Urothelium cell line (cell line): ENCODE measurements around the gene ZNF22.

Experiments
- DNase-seq: peaks from one replicate; pipeline ENCODE4 v3.0.0; 2011; ENCODE audit warnings: low spot score, mixed read lengths
- FAIRE-seq: peaks from 2 replicates; lab custom pipeline; 2011; peaks lifted over from hg19 to GRCh38; lab: Jason Lieb, UNC

The ZNF22 gene

DNA sequence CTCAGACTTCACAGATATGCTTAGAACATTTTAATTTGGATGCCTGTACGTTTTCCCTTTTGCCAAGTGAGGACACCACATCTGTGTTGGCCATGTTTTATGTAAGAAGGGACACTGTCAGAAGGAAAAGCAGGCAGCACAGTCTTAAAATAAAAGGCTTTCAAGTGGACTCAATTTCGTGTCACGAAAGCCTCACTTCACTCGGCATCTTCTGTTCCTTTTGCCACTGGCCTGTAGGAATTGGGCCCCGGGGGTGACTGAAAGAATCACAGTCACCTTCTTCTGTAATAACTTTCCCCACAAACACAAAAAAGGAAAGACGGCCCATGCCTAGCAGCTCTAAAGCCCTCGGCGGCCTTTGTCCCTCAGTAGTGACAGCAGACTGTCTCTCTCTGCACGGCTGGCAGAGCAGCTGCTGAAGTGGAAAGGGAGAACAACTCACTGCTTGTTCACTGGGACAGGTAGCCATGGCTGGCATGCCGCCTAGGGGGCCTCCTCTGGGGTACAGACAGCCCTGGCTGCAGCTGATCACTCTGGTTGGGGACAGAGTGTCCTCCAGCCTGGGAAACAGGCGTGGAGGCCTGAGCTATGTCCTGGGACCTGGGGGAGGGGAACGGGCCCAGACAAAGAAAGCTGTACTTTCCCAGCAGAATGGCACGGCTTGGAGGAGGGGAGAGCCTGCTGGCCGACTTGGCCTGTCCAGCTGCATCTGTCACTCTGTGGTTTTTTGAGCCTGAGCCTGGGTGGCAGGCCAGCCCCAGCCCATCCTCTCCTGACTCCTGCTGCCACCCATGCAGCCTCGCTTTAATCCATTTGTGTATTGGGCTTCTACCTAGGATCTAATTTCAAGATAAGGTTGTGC, 36.7 kb upstream of the ZNF22 start:
- FAIRE-seq = no peak
- no peak for DNase-seq

DNA sequence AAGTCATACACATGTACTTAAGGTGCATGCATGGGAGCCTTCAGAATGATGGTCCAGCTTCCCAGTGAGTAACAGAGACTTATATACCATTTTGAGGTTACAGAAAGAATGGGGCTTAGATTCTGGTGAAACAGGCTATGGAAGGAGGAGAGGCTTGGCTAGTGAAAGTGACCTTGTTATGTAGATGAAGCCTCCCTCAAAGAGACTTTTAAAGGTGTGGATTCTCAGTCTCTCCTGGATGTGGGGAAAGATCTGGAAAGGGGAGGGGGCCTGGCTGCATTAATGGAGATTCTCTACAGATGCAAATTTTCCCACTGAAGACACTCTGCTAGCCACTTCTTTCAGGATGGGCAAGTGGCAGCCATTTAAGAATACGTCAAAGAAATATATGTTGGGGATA, 35.6 kb upstream of the ZNF22 start:
- FAIRE-seq (no peak), DNase-seq (no peak)

DNA sequence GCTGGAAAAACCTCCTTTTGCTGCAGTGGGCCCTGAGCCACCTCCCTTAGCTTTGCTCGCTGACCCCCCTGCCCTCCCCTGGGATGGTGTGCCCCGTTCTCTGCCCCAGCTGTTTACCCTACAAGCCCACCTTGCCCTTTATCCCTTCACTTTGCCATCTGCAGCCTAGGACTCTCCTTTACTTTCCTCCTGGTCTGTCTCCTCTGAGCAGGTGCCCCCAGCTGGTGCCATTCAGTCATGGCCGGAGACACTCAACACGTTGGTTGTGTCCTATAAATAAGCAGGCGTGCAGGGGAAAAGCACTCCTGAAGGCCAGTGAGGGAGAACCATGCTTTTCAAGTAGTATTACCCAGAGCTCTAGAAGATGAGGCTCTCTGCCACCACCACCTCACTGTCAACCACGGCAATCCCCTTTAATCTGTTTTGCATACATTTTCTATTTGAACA, 35.0 kb upstream of the ZNF22 start:
- DNase-seq (no peak), FAIRE-seq (no peak)

DNA sequence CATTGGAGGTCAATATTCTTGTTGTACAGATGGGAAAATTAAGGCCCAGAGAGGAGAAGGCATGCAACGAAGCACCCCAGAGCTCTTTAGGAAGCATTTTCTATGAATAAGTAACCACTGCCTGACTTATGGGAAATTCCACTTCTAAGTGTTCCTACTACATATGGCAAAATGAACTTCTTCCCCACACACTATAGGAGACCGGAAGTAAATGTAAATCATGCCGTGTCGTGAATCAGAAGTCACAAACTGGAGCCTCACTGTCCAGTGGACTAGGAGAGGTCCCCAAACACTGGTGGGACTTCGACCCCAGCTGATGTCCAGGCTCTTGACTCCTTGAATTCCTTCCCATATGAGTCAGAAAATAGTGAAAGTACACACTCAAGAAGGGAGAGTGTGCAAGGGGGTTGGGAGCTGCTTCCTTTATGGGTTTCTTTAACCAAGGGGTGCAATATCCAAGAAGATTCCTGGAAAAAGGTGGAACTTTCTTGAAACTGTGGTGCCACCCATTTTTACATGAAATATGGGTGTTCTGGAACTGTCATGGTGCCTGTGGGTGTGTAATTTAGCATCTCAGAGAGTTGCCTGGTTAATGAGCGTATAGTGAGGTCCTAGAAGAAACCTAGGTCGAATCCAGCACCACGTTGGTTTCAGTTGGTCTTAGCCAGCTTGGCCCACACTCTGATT, 34.5 kb upstream of the ZNF22 start:
- no peak for FAIRE-seq

DNA sequence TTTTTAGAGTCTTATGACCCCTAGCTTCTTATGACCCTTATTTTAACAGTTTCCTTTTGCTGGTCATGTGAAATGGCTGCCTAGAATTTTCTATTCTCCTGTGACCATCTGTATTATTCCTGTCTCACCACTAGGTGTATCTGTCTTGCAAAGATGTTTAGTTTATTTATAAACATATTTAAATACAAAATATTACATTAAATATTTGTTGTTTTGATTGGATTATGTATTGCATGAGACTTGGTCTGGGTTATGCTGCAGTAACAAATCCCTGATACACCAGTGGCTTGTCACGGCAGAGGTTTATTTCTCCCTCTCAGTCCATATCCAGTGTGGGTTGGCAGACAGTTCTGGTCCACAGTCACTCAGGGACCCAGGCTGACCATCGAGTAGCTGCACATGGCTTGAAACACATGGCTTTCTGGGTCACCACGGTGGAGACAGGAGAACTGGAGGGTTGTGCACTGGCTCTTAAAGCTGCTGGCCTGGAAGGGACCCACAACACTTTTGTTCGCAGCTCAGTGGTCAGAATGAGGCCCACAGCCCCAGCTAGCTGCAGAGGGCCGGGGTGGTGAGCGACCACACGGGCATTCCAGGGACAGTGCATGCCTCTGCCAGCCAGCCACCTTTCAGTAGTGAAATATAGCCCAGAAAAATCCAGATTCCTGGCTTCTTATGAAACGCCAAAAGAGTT, 33.8 kb upstream of the ZNF22 start:
- no peak for DNase-seq
- FAIRE-seq = no peak

More for the DNA sequence above, 34.5 kb upstream of the ZNF22 start:
- no peak for DNase-seq

DNA sequence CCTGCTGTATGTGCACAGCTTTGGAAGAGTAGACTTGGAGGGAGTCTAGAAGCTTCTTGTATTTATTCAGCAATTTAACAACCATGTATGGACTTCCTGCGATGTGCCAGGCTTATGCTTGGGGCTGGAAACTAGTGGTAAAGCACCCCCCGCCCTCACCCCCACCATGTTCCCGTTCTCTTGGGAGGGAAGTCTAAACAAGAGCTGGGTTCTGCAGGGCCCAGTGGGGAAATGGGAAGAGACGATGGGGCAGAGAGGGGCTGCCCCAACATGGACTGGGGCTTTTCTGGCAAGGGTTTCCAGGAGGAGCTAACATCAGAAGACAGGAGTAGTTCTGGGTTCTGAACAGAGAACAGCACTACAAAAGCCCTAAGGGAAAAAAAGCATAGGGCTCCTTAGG, 33.1 kb upstream of the ZNF22 start:
- FAIRE-seq (no peak), DNase-seq (no peak)

DNA sequence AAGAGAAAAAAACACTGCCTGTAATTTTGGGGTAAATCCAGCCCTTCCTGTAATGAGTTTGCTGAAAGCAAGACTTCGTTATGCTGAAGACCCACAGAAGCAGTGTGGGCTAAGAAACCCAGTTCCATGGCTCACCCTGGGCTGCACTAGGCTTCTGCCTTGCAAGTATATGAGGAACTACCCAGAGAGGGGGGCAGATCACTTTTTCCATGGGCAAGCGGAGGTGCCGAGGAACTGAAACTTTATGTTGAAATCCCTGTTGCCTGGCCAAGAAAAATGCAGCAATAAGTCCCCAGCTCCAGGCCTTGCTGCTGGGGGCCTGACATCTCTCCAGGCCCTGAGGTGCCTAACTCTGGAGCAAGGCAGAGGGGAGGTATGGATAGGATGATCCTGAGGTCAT, 32.6 kb upstream of the ZNF22 start:
- FAIRE-seq = no peak
- no peak for DNase-seq

DNA sequence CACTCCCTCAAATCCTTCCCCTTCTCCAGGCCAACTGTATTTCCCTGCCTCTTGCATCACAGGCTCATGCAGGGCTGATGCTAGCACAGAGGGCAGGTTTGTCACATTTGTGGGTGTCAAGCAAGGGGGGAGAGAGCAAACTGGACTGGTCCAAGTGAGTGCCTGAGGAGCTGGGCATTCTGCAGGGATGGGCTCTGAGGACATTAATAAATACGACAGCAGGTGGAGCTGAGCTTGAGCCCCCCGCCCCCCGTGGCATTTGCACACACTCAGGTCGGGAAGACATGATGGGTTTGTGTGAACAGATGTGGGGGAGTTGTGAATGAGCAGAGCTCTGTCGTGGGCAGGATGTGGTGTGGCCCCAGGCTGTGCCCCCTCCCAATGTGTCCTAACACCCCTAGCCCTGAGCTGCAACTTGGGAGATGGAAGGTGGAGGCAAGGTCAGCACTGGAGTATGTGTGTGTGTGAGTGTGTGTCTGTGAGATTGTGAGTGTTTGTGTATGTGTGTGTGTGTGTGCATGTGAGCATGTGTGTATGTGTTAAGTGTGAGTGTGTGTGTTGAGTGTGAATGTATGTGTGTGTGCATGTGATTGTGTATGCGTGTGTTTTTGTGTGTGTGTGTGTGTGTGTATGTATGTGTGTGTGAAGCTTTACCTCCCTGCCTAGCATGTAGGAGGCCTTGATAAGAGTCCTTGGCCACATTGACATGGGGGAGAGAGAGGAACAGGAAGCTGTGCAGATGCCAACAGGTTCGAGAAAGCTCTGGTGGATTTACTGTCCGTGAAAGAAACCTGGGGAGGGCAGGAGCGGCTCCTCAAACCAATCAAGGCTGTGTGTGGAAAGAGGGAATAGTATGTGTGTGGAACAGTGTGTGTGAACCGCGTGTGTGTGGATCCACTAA, 32.0 kb upstream of the ZNF22 start:
- FAIRE-seq (peak; percentile 98), DNase-seq (no peak)

DNA sequence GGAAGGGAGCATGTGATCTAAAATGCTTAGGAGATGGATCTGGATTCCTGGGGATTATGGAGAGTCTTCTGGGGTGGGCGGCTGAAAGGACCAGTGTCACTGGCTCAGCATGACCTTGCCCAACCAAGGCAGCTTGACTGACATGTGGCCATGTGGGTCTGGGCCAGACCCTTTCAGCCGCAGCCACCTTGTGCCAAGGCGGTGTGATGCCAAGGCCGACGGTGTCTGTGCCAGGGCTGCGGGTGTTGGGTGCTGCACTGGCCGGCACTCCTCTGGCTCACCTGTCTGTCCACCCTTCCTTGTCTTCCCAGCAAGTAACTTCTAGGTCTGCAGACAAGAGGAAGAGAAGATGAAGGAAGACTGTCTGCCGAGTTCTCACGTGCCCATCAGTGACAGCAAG, 30.9 kb upstream of the ZNF22 start:
- no peak for DNase-seq
- no peak for FAIRE-seq

DNA sequence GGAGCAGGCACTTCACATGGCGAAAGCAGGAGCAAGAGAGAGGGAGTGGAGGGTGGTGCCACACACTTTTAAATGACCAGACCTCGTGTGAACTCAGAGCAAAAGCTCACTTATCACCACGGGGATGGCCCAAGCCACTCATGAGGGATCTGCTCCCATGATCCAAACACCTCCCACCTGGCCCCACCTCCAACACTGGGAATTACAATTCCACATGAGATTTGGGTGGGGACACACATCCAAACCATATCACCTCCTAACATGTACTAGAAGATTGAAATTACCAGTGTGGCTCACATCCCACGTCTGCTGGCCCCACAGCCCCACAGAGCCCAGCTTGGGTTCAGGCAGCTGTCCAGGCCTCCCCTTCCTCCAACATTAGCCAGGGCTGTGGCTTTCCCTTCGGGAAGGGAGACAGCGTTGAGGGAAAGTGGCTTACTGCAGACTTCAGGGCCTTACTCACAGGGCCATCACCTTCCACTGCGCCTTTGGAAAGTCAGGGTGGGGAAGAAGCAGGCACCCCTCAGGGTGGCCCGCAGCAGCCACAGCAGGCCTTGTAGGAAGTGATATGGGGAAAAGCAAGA, 29.8 kb upstream of the ZNF22 start:
- DNase-seq = no peak
- no peak for FAIRE-seq

DNA sequence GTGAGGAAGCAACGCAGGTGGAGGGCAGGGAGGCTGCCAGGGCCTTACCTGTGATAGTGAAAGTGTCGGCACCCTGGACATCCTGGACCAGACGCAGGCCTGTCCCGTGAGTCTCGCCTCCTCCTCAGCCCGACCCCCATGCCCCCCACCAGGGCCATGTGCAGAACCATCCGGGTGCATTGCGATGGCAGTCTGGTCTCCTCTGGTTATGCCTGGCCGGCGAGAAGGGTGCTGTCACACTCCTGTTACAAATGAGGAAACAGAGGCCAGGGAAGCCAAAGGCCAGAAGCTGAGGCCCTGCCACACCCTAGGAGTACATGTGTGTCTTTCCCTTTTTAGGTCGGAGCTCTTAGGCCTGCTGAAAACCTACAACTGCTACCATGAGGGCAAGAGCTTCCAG, 29.3 kb upstream of the ZNF22 start:
- peak; percentile 37 for FAIRE-seq
- DNase-seq = no peak

DNA sequence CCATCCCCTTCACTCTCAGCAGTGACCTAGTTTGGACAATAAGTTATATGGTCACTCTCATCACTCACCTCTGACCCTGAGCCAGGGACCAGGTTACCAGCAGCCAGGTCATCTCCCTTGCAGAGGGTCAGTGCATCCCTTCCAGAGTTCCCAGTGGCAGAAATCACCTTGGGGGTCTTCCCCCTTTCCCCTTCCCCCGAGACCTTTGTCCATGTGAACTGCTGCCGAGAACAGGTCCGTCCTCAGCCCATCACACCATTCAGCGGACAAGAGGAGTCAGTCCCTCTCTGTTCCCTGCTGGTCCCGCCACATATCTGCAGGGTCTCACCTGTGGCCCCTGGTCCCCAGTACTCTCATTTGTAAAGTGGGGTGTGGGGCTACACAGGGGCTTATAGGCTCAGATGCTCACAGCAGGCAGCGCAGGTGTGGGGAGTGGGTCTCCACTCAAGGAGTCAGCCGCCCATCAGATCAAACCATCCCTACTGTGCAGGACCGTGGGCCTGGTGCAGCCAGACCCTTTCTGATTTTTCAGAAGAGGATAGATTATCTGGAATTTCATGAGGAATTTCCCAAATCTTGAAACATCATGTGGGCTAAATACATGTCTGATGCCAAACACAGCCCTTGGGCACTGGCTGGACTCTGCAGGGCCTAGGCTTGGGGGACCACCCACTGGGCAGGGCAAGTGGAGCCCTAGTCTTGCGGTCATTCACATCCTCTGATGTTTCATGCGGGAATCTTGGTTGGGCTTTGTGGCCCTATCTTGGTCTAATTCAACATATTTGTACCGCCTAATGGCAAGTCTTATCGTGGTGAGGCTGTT, 28.6 kb upstream of the ZNF22 start:
- FAIRE-seq (no peak), DNase-seq (no peak)

DNA sequence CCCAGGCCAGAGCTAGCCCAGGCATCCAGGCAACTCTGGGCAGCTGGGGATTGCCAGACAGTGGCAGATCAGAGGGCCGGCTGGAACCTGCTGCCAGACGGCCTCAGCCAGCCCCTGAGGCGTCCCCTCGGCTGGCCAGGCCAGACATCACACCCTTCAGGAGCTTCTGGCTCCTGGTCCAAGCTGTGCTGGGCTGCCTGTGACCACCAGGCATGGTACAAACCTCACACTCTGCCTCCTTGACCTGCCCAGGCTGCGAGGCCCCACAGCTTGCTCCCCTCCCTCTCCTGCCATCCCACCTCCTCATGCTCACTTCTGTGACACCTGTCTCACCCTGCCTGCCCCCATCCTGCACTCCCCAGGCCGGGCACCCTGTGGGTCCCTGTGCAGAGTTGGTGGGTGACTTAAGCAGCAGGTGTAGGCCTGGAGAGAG, 27.8 kb upstream of the ZNF22 start:
- FAIRE-seq = peak; percentile 35
- DNase-seq = no peak

DNA sequence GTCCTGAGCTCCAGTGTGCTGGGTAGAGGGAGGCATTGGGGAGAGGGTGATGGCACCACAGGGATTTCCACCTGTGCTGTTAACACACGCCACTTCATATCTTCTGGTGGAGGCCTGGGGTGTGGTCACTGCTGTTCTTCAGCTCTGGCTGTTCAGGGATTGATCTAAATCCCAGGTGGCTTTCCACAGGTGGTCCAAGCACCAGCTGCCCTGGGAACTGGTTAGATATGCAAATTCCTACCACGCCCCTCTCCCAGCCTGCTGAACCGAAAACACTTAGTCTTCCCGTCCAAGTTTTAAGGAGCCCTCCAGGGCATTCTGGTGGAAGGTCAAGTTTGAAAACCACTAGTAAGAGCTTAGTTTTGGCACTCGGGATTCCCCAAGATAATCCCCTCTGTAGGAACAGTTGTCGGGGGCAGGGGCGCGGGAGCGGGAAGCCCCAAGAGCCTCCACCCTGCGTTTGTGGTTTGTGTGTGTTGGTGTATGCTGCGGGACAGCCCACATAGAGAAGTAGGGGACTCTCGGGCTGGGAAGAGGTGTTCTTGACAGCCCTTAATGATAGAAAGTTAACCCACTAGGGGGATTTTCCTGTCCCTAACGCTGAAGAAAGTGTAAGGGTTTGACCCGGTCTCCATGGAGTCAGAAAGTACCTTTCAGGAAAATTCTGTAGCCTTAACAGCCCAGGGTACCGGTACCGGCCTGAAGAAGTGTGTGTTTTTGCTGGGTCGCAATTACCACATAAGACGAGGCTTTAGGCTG, 27.2 kb upstream of the ZNF22 start:
- FAIRE-seq = no peak

DNA sequence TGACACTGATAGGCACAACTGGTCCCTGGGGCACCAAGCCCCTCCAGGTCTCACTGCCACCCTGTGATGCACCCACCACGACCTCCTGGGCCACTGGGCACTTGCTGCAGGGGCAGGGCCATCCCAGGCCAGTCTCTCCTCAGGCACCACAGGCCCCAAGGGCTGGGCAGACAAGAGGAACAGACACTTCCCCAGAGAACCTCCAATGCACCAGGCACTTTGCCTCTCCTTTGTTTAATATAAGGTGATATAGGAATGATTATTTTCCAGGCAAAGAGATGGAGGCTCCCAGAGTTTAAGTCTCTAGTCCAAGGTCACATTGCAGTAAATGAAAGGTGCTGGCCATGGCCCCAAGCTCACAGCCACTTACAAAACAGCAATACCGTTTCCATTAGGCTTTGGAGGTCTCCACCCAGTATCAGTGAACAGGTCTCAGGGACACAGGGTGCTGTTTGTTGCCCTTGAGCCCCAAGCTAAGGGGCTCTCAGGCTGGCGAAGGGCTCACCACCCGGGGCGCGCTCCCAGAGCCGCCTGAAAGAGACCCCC, 26.6 kb upstream of the ZNF22 start:
- FAIRE-seq (no peak), DNase-seq (no peak)

More for the DNA sequence above, 27.2 kb upstream of the ZNF22 start:
- DNase-seq = no peak

DNA sequence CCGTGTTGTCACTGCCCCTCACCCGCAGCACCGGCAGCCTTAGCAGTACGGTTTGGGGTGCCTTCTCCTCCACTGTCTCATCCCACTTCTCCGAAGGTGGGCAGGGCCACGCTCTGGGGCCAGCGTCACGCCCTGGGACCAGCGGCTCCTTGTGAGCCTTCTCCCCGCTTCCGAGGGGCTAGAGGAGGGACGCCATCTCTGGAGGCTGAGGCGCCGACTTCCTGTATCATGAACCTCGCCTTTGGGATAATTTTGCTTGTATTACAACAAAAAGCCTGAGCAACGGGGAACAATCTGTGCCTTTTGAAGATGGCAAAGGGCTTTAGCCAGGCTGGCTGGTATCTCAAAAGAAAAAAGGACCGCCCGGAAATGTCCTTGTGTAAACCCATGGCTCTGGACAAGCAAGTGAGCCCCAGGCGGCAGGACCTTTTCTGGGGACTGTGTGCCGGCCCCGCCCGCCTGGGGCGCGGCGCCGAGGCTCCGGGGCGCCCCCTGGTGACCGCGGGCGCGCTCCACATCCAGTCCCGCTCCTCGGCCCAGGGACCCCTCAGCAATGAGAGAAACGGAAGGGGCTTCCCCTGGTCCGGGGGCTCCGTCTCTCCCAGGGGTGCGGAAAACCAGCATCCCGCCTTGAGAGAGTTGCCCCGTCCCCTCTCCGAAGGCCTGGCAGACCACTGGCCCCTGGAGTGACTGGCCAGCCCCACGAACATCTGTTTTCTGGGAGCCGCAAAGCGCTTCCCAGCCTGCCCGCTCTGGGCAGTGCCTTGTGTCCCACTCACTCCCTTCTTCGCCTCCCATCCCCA, 25.9 kb upstream of the ZNF22 start:
- FAIRE-seq (no peak), DNase-seq (peak; percentile 90)
